ENCODE results near the gene CRNN.

CRNN gene

GRCh38 chr1:152442301-152442700, 28.2 kb upstream of the CRNN start:
- no peak for TF ChIP-seq CTCF (IDR thresholded peaks at IDR 0.05; ENCODE audit: poor library complexity, severe bottlenecking)
- Histone ChIP-seq H3K27ac (ENCODE audit: poor library complexity, severe bottlenecking) (no peak overlapping the region), H3K9me3 (ENCODE audit: severe bottlenecking) (no peaks in the 10 kb centered on the region), H3K4me3 (ENCODE audit: severe bottlenecking) (no peak overlapping the region), H3K36me3 (ENCODE audit: low read depth) (no peaks in the 10 kb centered on the region), H3K27me3 (ENCODE audit: insufficient read depth, poor library complexity, severe bottlenecking) (no peaks in the 10 kb centered on the region), H3K4me1 (ENCODE audit: insufficient read depth, poor library complexity, severe bottlenecking) (peaks cover 1% of the 10 kb centered on the region)
- no peak for DNase-seq (ENCODE audit: low spot score)
- ATAC-seq (ENCODE audit: low read depth) = no peak

- DNase-seq (ENCODE audit: low spot score) = no peak
- no peak for TF ChIP-seq CTCF (IDR thresholded peaks at IDR 0.05; ENCODE audit: poor library complexity, severe bottlenecking)
- no peak overlapping the region for H3K27ac ChIP-seq (ENCODE audit: poor library complexity, severe bottlenecking)
- H3K4me3 ChIP-seq (ENCODE audit: severe bottlenecking) = no peak overlapping the region
- ATAC-seq (ENCODE audit: low read depth) = no peak
- no peaks in the 10 kb centered on the region for H3K27me3 ChIP-seq (ENCODE audit: insufficient read depth, poor library complexity, severe bottlenecking)
- H3K36me3 ChIP-seq (ENCODE audit: low read depth) = no peaks in the 10 kb centered on the region
- peaks cover 7% of the 10 kb centered on the region for H3K4me1 ChIP-seq (ENCODE audit: insufficient read depth, poor library complexity, severe bottlenecking)
- H3K9me3 ChIP-seq (ENCODE audit: severe bottlenecking) = no peaks in the 10 kb centered on the region
Observed at GRCh38 chr1:152441756-152442155, 27.7 kb upstream of the CRNN start.

- Histone ChIP-seq H3K9me3 (ENCODE audit: severe bottlenecking) (no peaks in the 10 kb centered on the region), H3K4me3 (ENCODE audit: severe bottlenecking) (no peak overlapping the region), H3K36me3 (ENCODE audit: low read depth) (no peaks in the 10 kb centered on the region), H3K27me3 (ENCODE audit: insufficient read depth, poor library complexity, severe bottlenecking) (no peaks in the 10 kb centered on the region), H3K27ac (ENCODE audit: poor library complexity, severe bottlenecking) (no peak overlapping the region), H3K4me1 (ENCODE audit: insufficient read depth, poor library complexity, severe bottlenecking) (peaks cover 16% of the 10 kb centered on the region)
- ATAC-seq (ENCODE audit: low read depth) = peak; percentile 77
- TF ChIP-seq CTCF (IDR thresholded peaks at IDR 0.05; ENCODE audit: poor library complexity, severe bottlenecking) = peak; percentile 88
- no peak for DNase-seq (ENCODE audit: low spot score)
Observed at GRCh38 chr1:152440635-152441471, 26.8 kb upstream of the CRNN start.

GRCh38 chr1:152436593-152437496, 22.8 kb upstream of the CRNN start:
- no peak for TF ChIP-seq CTCF (IDR thresholded peaks at IDR 0.05; ENCODE audit: poor library complexity, severe bottlenecking)
- Histone ChIP-seq H3K9me3 (ENCODE audit: severe bottlenecking) (no peaks in the 10 kb centered on the region), H3K4me3 (ENCODE audit: severe bottlenecking) (no peak overlapping the region), H3K27me3 (ENCODE audit: insufficient read depth, poor library complexity, severe bottlenecking) (no peaks in the 10 kb centered on the region), H3K36me3 (ENCODE audit: low read depth) (no peaks in the 10 kb centered on the region), H3K27ac (ENCODE audit: poor library complexity, severe bottlenecking) (peak overlapping the region; percentile 57), H3K4me1 (ENCODE audit: insufficient read depth, poor library complexity, severe bottlenecking) (peaks cover 16% of the 10 kb centered on the region)
- peak; percentile 91 for ATAC-seq (ENCODE audit: low read depth)
- no peak for DNase-seq (ENCODE audit: low spot score)

Data from RWPE2 (cell line).